HEK293T (cell line): ENCODE results near the gene GABRG3.

Experiments
- CTCF ChIA-PET: fragments of 350-600 bp; formaldehyde crosslinking; extraction: SDS; loops from one replicate; lab custom pipeline; 2021; ENCODE audit warnings: antibody characterized with exemption, inconsistent platforms; lab: Yijun Ruan, JAX
- POLR2A ChIA-PET: fragments of 350-600 bp; formaldehyde crosslinking; extraction: SDS; loops from one replicate; lab custom pipeline; 2020; ENCODE audit warnings: antibody characterized with exemption, inconsistent platforms; lab: Yijun Ruan, JAX
- DNase-seq: peaks from one replicate; pipeline ENCODE4 v3.0.0; 2012; ENCODE audit warnings: mixed read lengths; ENCODE audit errors: extremely low spot score
- ARNT ChIP-seq: fragments of 450-650 bp; IDR thresholded peaks from 2 replicates; pipeline ENCODE4 v1.6.1; 2017; ENCODE audit warnings: mild to moderate bottlenecking
- BHLHE40 ChIP-seq: fragments of 450-650 bp; IDR thresholded peaks from 2 replicates; pipeline ENCODE4 v1.6.1; 2016; ENCODE audit warnings: mild to moderate bottlenecking, moderate library complexity, borderline replicate concordance
- CTBP1 ChIP-seq: fragments of 450-650 bp; IDR thresholded peaks from 2 replicates; pipeline ENCODE4 v1.6.1; 2016; ENCODE audit warnings: borderline replicate concordance
- ELF4 ChIP-seq: fragments of 450-650 bp; IDR thresholded peaks from 2 replicates; pipeline ENCODE4 v1.6.1; 2017; ENCODE audit warnings: antibody characterized with exemption
- FOXA1 ChIP-seq: fragments of 450-650 bp; IDR thresholded peaks from 2 replicates; pipeline ENCODE4 v1.6.1; 2016; ENCODE audit warnings: mild to moderate bottlenecking
- FOXK2 ChIP-seq: fragments of 450-650 bp; IDR thresholded peaks from 2 replicates; pipeline ENCODE4 v1.6.1; 2016; ENCODE audit warnings: mild to moderate bottlenecking
- FOXM1 ChIP-seq: fragments of 450-650 bp; IDR thresholded peaks from 2 replicates; pipeline ENCODE4 v1.6.1; 2017; ENCODE audit warnings: mild to moderate bottlenecking, borderline replicate concordance
- HDGF ChIP-seq: fragments of 450-650 bp; IDR thresholded peaks from 2 replicates; pipeline ENCODE4 v1.6.1; 2017; ENCODE audit warnings: antibody characterized with exemption, borderline replicate concordance
- L3MBTL2 ChIP-seq: fragments of 450-650 bp; conservative IDR thresholded peaks from 2 replicates; pipeline ENCODE4 v1.6.1; 2016; ENCODE audit warnings: mild to moderate bottlenecking
- LEF1 ChIP-seq: fragments of 450-650 bp; IDR thresholded peaks from 2 replicates; pipeline ENCODE4 v1.6.1; 2017; ENCODE audit warnings: mild to moderate bottlenecking, borderline replicate concordance
- NFRKB ChIP-seq: fragments of 450-650 bp; IDR thresholded peaks from 2 replicates; pipeline ENCODE4 v1.6.1; 2016; ENCODE audit warnings: mild to moderate bottlenecking, moderate library complexity
- SP1 ChIP-seq: fragments of 450-650 bp; IDR thresholded peaks from 2 replicates; pipeline ENCODE4 v1.6.1; 2017
- SUZ12 ChIP-seq: fragments of 450-650 bp; IDR thresholded peaks from 2 replicates; pipeline ENCODE4 v1.6.1; 2016; ENCODE audit warnings: mild to moderate bottlenecking
- TARDBP ChIP-seq: fragments of 450-650 bp; IDR thresholded peaks from 2 replicates; pipeline ENCODE4 v1.6.1; 2016
- ZNF384 ChIP-seq: fragments of 450-650 bp; IDR thresholded peaks from 2 replicates; pipeline ENCODE4 v1.6.1; 2016
- TF ChIP-seq, protein P1 (sequence below): fragments of 450-650 bp; IDR thresholded peaks from 2 replicates; pipeline ENCODE4 v1.6.1; 2016

GABRG3 gene

GRCh38 chr15:27433604-27434003, 462.6 kb downstream of the GABRG3 start:
- no peak for DNase-seq
- TF ChIP-seq L3MBTL2 (no peak), HDGF (no peak), FOXK2 (no peak), FOXM1 (no peak), SP1 (no peak), NFRKB (no peak), ARNT (no peak), ZNF384 (no peak), LEF1 (no peak)
- TF ChIP-seq, protein P1, sequence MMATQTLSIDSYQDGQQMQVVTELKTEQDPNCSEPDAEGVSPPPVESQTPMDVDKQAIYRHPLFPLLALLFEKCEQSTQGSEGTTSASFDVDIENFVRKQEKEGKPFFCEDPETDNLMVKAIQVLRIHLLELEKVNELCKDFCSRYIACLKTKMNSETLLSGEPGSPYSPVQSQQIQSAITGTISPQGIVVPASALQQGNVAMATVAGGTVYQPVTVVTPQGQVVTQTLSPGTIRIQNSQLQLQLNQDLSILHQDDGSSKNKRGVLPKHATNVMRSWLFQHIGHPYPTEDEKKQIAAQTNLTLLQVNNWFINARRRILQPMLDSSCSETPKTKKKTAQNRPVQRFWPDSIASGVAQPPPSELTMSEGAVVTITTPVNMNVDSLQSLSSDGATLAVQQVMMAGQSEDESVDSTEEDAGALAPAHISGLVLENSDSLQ: no peak
- CTCF ChIA-PET: no interaction called here
- POLR2A ChIA-PET: no interaction called here

DNA sequence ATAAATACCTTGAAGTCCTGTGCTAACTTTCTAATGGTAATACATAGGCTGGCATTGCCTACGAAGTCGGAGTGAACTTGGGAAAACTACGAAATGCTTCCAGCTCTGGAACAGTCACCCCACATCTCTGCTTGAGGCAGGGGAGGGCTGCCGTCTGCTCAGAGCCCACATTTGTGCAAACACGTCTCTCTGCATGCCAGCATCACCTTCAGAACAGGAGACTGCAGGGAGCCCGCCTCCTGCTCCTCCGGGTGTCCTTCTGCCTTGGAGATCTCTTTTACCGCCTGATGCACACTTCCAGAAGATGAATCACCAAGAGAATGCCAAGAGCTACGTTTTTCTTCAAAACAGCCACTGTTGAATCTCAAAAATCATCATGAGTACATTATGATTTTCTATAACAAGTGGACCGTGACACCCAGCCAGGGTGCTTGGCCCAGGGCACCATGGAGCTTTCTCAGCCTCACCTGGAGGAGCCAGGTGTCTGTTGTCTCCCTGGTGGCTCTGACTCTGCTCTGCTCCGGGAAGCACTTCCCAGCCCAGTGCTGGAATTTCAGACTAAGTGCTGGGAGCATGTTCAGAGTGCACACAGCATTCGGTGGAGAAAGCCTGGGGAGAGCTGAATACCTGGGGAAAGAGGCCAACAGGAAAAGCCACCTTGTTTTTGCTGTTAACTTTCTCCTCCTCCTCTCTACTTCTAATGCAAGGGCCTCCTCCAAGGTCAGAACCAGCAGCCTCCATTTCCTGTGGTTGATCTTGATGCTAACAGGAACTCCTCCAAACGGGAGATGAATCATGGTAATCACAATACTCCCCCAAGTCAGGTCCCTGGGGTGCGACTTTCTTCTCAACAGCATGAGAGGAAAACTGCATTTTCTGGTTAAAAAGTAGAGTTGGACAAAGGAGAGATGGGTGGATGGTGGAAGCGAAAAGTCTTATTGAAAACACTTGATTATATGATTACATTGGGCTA, 467.7 kb downstream of the GABRG3 start:
- CTCF ChIA-PET: interaction anchor here (0.6 kb wide), 1 partner anchor 525 kb away, joined by 3 read pairs; no protein-coding TSS in a partner anchor
- TF ChIP-seq FOXM1 (no peak), LEF1 (no peak), FOXA1 (no peak), SP1 (no peak), TARDBP (no peak), ARNT (no peak), HDGF (no peak), BHLHE40 (no peak), FOXK2 (no peak), SUZ12 (no peak), CTBP1 (no peak)
- TF ChIP-seq, protein P1: no peak
- POLR2A ChIA-PET: no interaction called here
- DNase-seq: no peak

GRCh38 chr15:27441120-27441519, 470.1 kb downstream of the GABRG3 start:
- TF ChIP-seq BHLHE40 (no peak), ARNT (no peak), CTBP1 (no peak), FOXM1 (no peak), LEF1 (no peak), NFRKB (no peak), FOXK2 (no peak), FOXA1 (no peak), ELF4 (no peak), TARDBP (no peak), HDGF (no peak), SUZ12 (no peak), ZNF384 (no peak), SP1 (no peak), L3MBTL2 (no peak)
- TF ChIP-seq, protein P1: no peak
- POLR2A ChIA-PET: no interaction called here
- no peak for DNase-seq
- CTCF ChIA-PET: no interaction called here

DNA sequence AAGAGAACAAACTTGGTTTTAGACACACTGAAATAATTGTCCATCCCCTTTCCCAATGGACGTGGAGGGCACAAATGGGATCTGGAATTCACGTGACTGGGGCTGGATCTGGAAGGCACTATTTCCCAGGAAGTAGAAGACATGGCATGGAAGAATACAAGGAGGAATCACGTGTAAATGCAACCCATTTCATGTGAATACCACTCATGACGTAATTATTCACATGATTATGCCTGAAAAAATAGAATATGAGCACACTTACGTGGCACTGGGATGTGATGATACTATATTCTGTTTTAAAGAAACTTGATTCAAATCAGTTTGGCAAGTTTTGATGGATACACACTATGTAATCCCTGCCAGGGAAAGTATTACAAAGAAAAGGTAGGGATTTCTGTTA, 477.3 kb downstream of the GABRG3 start:
- ChIA-PET POLR2A (no interaction called here), CTCF (no interaction called here)
- TF ChIP-seq FOXA1: no peak
- TF ChIP-seq SUZ12: no peak
- TF ChIP-seq ZNF384: no peak
- TF ChIP-seq CTBP1: no peak
- no peak for TF ChIP-seq LEF1
- TF ChIP-seq FOXM1: no peak
- no peak for TF ChIP-seq L3MBTL2
- TF ChIP-seq TARDBP: no peak
- TF ChIP-seq, protein P1: no peak
- no peak for TF ChIP-seq ELF4
- DNase-seq: no peak

- DNase-seq: no peak
- TF ChIP-seq, protein P1: no peak
- TF ChIP-seq FOXA1: no peak
- no peak for TF ChIP-seq HDGF
- TF ChIP-seq CTBP1: no peak
- no peak for TF ChIP-seq TARDBP
- TF ChIP-seq ELF4: no peak
- TF ChIP-seq L3MBTL2: no peak
- no peak for TF ChIP-seq FOXK2
- TF ChIP-seq SUZ12: no peak
- no peak for TF ChIP-seq FOXM1
- TF ChIP-seq NFRKB: no peak
- TF ChIP-seq SP1: no peak
- TF ChIP-seq ZNF384: no peak
- TF ChIP-seq ARNT: no peak
- TF ChIP-seq LEF1: no peak
- ChIA-PET POLR2A (no interaction called here), CTCF (no interaction called here)
Measured at GRCh38 chr15:27448986-27449385, 478.0 kb downstream of the GABRG3 start.
